HEK293 (cell line): ENCODE data around the gene CTSE.
A peak's percentile ranks its signal among the peaks of the same experiment; 100 is the strongest.

ENCODE experiments used
- CTCF ChIA-PET: fragments of 350-600 bp; formaldehyde crosslinking; extraction: SDS; loops from one replicate; lab custom pipeline; 2021; ENCODE audit warnings: antibody characterized with exemption; lab: Yijun Ruan, JAX
- POLR2A ChIA-PET: fragments of 300-600 bp; formaldehyde crosslinking; extraction: SDS; loops from one replicate; lab custom pipeline; 2020; ENCODE audit warnings: antibody characterized with exemption, inconsistent platforms; lab: Yijun Ruan, JAX
- H3K27ac ChIP-seq: fragments of 200-500 bp; sonication (Bioruptor generic); 2 replicates; pipeline ENCODE4 v1.5.1; 2014; ENCODE audit warnings: low read depth, low read length, control low read depth, inconsistent platforms; ENCODE audit errors: extremely low read depth
- H3K36me3 ChIP-seq, 2 experiments: fragments of 200-500 bp in 1 of 2; sonication (Bioruptor generic) in 1 of 2; 1 replicate in 1 of 2; 2 replicates in 1 of 2; pipeline ENCODE4 v1.5.1; 2014 to 2017; ENCODE audit warnings: inconsistent platforms in 2 of 2, low read length in 2 of 2; ENCODE audit not compliant: control insufficient read depth in 2 of 2, insufficient read depth in 1 of 2
- H3K4me1 ChIP-seq: fragments of 200-500 bp; sonication (Bioruptor generic); 2 replicates; pipeline ENCODE4 v1.5.1; 2014; ENCODE audit warnings: mild to moderate bottlenecking, low read length, inconsistent platforms; ENCODE audit not compliant: control insufficient read depth, insufficient read depth
- H3K4me3 ChIP-seq: 2 replicates; pipeline ENCODE4 v1.5.1; 2011; ENCODE audit warnings: low read depth, mild to moderate bottlenecking, control low read depth, low read length, moderate library complexity
- H3K9me3 ChIP-seq: fragments of 200-500 bp; sonication (Bioruptor generic); 2 replicates; pipeline ENCODE4 v1.5.1; 2014; ENCODE audit warnings: low read depth, low read length, inconsistent platforms; ENCODE audit not compliant: control insufficient read depth, insufficient read depth
- ZFHX2 ChIP-seq: fragments of 450-650 bp; formaldehyde crosslinking; conservative IDR thresholded peaks from 2 replicates; pipeline ENCODE4 v1.5.1; 2016; ENCODE audit warnings: missing biosample characterization, missing genetic modification characterization
- ZNF157 ChIP-seq: fragments of 450-650 bp; formaldehyde crosslinking; IDR thresholded peaks from 2 replicates; pipeline ENCODE4 v1.5.1; 2016; ENCODE audit warnings: missing biosample characterization, missing genetic modification characterization
- ZNF23 ChIP-seq: fragments of 450-650 bp; formaldehyde crosslinking; IDR thresholded peaks from 2 replicates; pipeline ENCODE4 v1.5.1; 2016; ENCODE audit warnings: missing biosample characterization, missing genetic modification characterization, borderline replicate concordance
- ZNF335 ChIP-seq: fragments of 450-650 bp; formaldehyde crosslinking; conservative IDR thresholded peaks from 2 replicates; pipeline ENCODE4 v1.5.1; 2016; ENCODE audit warnings: missing biosample characterization, missing genetic modification characterization
- ZNF341 ChIP-seq: fragments of 450-650 bp; formaldehyde crosslinking; IDR thresholded peaks from 2 replicates; pipeline ENCODE4; 2016; ENCODE audit warnings: low read depth, missing biosample characterization, missing genetic modification characterization
- ZNF394 ChIP-seq: fragments of 450-650 bp; formaldehyde crosslinking; IDR thresholded peaks from 2 replicates; pipeline ENCODE4 v1.5.1; 2016; ENCODE audit warnings: missing biosample characterization, missing genetic modification characterization, mild to moderate bottlenecking, moderate library complexity, borderline replicate concordance
- ZNF768 ChIP-seq: fragments of 450-650 bp; formaldehyde crosslinking; IDR thresholded peaks from 2 replicates; pipeline ENCODE4 v1.5.1; 2018; ENCODE audit warnings: missing biosample characterization, mild to moderate bottlenecking, missing genetic modification characterization
- TF ChIP-seq, protein P1 (sequence below): fragments of 450-650 bp; formaldehyde crosslinking; IDR thresholded peaks from 2 replicates; pipeline ENCODE4 v1.5.1; 2016; ENCODE audit warnings: missing biosample characterization, missing genetic modification characterization
- TF ChIP-seq, protein P2 (sequence below): fragments of 450-650 bp; formaldehyde crosslinking; IDR thresholded peaks from 2 replicates; pipeline ENCODE4 v1.5.1; 2016; ENCODE audit warnings: missing biosample characterization, missing genetic modification characterization
- TF ChIP-seq, protein P3 (sequence below): fragments of 450-650 bp; formaldehyde crosslinking; IDR thresholded peaks from 2 replicates; pipeline ENCODE4 v1.5.1; 2016; ENCODE audit warnings: missing biosample characterization, missing genetic modification characterization

Gene CTSE

DNA sequence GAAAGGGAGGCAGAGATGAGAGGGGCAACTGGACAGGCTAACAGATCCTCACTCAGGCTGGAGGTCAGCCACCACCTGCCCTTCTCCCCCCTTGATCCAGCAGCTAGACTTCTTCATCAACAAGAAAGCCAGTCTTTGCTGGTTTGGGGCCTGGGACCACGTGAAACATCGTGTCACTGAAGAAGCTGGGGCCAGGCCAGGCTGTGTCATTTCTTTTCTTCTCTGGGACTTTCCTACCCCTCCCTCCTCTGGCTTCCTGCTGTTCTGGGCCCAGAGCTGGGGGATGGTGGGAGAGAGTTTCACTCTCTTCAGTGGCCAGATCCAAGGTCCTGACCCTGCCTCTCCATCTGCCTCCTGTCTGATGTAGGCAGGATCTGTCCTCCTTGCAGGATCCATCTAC lies 62.3 kb downstream of the CTSE start:
- CTCF ChIA-PET, result interaction anchor here (0.6 to 6.9 kb wide), 7 partner anchors 10 to 183 kb away, joined by 3 to 39 read pairs (median 4); no protein-coding TSS in a partner anchor
- TF ChIP-seq ZNF157 (no peak), ZNF341 (0 out of 2 replicates have a peak, but pooled peaks have one; percentile 32), ZNF394 (tag by site-specific recombination) (no peak)
- TF ChIP-seq, protein P1, sequence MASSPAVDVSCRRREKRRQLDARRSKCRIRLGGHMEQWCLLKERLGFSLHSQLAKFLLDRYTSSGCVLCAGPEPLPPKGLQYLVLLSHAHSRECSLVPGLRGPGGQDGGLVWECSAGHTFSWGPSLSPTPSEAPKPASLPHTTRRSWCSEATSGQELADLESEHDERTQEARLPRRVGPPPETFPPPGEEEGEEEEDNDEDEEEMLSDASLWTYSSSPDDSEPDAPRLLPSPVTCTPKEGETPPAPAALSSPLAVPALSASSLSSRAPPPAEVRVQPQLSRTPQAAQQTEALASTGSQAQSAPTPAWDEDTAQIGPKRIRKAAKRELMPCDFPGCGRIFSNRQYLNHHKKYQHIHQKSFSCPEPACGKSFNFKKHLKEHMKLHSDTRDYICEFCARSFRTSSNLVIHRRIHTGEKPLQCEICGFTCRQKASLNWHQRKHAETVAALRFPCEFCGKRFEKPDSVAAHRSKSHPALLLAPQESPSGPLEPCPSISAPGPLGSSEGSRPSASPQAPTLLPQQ (tag by site-specific recombination), result peak; percentile 60
- TF ChIP-seq, protein P2, sequence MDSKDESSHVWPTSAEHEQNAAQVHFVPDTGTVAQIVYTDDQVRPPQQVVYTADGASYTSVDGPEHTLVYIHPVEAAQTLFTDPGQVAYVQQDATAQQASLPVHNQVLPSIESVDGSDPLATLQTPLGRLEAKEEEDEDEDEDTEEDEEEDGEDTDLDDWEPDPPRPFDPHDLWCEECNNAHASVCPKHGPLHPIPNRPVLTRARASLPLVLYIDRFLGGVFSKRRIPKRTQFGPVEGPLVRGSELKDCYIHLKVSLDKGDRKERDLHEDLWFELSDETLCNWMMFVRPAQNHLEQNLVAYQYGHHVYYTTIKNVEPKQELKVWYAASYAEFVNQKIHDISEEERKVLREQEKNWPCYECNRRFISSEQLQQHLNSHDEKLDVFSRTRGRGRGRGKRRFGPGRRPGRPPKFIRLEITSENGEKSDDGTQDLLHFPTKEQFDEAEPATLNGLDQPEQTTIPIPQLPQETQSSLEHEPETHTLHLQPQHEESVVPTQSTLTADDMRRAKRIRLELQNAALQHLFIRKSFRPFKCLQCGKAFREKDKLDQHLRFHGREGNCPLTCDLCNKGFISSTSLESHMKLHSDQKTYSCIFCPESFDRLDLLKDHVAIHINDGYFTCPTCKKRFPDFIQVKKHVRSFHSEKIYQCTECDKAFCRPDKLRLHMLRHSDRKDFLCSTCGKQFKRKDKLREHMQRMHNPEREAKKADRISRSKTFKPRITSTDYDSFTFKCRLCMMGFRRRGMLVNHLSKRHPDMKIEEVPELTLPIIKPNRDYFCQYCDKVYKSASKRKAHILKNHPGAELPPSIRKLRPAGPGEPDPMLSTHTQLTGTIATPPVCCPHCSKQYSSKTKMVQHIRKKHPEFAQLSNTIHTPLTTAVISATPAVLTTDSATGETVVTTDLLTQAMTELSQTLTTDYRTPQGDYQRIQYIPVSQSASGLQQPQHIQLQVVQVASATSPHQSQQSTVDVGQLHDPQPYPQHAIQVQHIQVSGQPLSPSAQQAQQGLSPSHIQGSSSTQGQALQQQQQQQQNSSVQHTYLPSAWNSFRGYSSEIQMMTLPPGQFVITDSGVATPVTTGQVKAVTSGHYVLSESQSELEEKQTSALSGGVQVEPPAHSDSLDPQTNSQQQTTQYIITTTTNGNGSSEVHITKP (tag by site-specific recombination), result 0 out of 2 replicates have a peak, but pooled peaks have one; percentile 16
- peaks cover 9% of the 10 kb centered on the region for H3K4me1 ChIP-seq
- H3K4me3 ChIP-seq, result no peak overlapping the region
- no peaks in the 10 kb centered on the region for H3K9me3 ChIP-seq
- peak overlapping the region; percentile 22; the same call in 1 of the 2 replicates for H3K27ac ChIP-seq
- POLR2A ChIA-PET, result no interaction called here
- H3K36me3 ChIP-seq, result no peaks in the 10 kb centered on the region

DNA sequence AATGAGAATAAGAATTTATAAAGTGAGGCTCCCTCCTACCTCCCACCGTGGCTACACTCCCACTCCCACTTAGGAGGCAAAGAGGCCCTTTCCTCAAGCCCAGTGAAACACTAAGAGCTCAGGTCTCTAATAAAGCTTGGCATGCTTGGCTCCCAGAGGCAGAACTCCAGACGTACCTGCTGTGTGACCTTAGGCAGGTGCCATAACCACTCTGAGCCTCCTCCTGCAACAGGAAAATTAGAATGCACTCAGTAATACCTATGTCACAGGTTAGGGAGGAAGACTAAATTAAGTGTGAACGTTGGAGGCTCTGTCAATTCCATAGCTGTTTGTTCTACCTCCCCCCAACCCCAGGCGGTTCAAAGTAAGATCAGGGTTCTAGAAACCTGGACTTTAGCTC lies 63.9 kb downstream of the CTSE start:
- Histone ChIP-seq H3K4me1 (peaks cover 9% of the 10 kb centered on the region), H3K9me3 (no peaks in the 10 kb centered on the region), H3K27ac (no peak overlapping the region), H3K4me3 (no peak overlapping the region), H3K36me3 (no peaks in the 10 kb centered on the region)
- CTCF ChIA-PET, result interaction anchor here (6.9 kb wide), 1 partner anchor 17 kb away, joined by 39 read pairs; no protein-coding TSS in a partner anchor
- TF ChIP-seq ZFHX2 (tag by site-specific recombination) (peak; percentile 39; the same call in 1 of the 2 replicates), ZNF335 (tag by site-specific recombination) (no peak), ZNF23 (tag by site-specific recombination) (no peak), ZNF768 (peak; percentile 65; the same call in 1 of the 2 replicates)
- TF ChIP-seq, protein P3, sequence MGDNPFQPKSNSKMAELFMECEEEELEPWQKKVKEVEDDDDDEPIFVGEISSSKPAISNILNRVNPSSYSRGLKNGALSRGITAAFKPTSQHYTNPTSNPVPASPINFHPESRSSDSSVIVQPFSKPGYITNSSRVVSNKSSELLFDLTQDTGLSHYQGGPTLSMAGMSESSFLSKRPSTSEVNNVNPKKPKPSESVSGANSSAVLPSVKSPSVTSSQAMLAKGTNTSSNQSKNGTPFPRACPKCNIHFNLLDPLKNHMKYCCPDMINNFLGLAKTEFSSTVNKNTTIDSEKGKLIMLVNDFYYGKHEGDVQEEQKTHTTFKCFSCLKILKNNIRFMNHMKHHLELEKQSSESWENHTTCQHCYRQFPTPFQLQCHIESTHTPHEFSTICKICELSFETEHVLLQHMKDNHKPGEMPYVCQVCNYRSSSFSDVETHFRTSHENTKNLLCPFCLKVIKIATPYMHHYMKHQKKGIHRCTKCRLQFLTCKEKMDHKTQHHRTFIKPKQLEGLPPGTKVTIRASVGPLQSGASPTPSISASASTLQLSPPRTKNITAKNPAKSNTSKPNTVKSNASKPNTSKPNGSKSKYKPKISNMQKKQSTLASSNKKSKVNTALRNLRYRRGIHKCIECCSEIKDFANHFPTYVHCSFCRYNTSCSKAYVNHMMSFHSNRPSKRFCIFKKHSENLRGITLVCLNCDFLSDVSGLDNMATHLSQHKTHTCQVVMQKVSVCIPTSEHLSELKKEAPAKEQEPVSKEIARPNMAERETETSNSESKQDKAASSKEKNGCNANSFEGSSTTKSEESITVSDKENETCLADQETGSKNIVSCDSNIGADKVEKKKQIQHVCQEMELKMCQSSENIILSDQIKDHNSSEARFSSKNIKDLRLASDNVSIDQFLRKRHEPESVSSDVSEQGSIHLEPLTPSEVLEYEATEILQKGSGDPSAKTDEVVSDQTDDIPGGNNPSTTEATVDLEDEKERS (tag by site-specific recombination), result no peak
- POLR2A ChIA-PET, result no interaction called here
